ENCODE results near the gene SORCS3.

The SORCS3 gene

GRCh38 chr10:104774234-104774633, 133.1 kb downstream of the SORCS3 start:
- DNase-seq (ENCODE audit: low read depth in 2 of 2): no peak

- no peak for DNase-seq (ENCODE audit: low read depth in 2 of 2)
Observed at GRCh38 chr10:104777086-104777799, 136.2 kb downstream of the SORCS3 start.

DNA sequence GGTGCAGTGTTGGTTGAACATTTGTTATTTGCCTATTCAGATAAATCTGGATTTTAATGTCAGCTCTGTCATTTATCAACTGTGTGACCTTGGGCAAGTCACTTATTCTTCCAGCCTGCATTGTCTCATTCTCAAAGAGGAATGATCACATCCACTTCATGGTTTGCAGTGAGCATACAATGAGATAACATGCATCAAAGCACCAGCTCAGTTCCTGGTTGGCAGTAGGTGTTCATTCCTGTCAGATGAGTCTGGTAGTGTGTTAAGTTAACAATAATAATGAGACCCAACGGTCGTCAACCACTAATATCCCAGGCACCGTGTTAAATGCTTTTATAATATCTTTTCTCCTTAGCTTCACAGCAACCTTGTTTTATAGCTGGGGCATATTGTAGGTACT, 137.3 kb downstream of the SORCS3 start:
- DNase-seq (ENCODE audit: low read depth in 2 of 2): no peak

DNA sequence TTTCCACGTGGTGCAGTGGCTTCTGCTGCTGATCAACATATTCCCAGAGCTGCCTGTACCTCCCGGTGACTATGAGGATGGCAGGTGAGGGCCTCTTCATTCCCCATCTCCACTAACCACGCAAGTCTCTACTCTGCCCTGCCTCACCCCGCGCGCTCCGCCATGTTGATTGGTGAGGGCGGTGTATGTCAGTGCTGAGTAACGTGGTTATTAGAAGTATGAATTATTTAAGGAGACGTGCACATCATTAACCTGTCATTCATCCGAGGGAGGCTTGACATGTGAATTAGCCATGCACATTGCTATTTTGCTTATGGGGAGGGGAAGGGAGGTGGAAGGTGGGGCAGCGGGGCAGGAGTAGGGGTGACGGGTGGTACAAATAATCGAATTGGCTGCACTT, 138.6 kb downstream of the SORCS3 start:
- no peak for DNase-seq (ENCODE audit: low read depth in 2 of 2)

GRCh38 chr10:104780165-104780564, 139.1 kb downstream of the SORCS3 start:
- DNase-seq (ENCODE audit: low read depth in 2 of 2): no peak

GRCh38 chr10:104780946-104781595, 140.0 kb downstream of the SORCS3 start:
- DNase-seq (ENCODE audit: low read depth in 2 of 2): no peak

DNA sequence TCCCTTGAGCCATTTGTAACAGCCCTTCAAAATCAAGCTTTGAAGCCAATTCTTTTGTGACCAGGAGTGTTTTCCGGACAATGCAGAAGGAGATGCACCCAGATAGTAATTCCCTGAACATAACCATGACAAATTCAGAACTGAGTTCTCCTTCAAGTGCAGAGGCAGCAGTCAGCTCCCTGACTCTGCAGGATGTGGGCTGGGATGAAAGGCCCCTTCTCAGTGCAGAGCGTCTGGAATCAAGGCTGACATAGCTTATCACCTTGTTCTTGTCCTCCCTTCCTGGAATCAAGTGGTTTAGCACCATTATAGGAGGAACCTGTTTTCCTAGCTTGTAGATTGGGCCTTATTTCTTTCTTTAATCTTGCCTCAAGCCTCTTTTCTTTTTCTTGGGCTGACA, 143.4 kb downstream of the SORCS3 start:
- DNase-seq (ENCODE audit: low read depth in 2 of 2): no peak

DNA sequence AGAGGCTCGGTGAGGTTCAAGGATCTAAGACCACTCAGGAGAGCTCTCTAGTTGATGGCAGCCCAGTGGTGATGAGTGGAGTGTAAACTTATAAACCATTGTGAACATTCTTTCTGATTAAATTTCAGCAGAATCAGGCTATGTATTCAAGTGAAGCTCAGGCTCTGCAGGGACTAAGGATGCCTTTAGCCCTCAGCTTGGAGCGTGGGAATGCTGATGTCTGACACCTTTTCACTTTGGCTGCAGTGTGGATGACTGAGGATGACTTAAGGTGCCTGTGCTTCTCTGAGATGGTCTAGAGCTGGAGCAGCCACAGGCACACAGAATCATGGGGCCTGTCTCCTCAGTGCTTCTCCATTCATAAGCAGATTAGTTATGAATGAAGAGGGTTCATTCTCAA, 150.4 kb downstream of the SORCS3 start:
- DNase-seq (ENCODE audit: low read depth in 2 of 2): no peak

GRCh38 chr10:104795411-104795810, 154.3 kb downstream of the SORCS3 start:
- DNase-seq (ENCODE audit: low read depth in 2 of 2): no peak

GRCh38 chr10:104796823-104797222, 155.7 kb downstream of the SORCS3 start:
- DNase-seq (ENCODE audit: low read depth in 2 of 2): no peak

- no peak for DNase-seq (ENCODE audit: low read depth in 2 of 2)
Observed at GRCh38 chr10:104802941-104803340, 161.9 kb downstream of the SORCS3 start.

DNA sequence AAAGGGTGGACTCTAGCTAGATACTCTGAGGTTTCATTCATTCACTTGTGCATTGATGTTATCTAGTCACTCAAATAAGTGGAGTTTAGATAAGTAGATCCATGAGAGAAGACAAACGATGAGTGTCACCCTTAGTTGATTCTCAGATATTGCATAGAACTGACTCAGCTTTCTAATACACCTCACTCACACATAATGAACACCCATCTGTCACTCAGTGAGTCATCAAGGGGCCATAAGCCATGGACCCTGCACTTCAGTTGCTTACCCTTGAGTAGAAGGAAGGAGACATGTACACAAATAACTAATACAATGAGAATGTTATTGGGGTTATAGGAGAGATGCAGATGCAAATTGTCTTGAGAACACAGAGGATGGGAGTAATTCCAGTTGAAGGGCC, 163.8 kb downstream of the SORCS3 start:
- DNase-seq (ENCODE audit: low read depth in 2 of 2): no peak

- DNase-seq (ENCODE audit: low read depth in 2 of 2): no peak
Observed at GRCh38 chr10:104806801-104807200, 165.7 kb downstream of the SORCS3 start.

DNA sequence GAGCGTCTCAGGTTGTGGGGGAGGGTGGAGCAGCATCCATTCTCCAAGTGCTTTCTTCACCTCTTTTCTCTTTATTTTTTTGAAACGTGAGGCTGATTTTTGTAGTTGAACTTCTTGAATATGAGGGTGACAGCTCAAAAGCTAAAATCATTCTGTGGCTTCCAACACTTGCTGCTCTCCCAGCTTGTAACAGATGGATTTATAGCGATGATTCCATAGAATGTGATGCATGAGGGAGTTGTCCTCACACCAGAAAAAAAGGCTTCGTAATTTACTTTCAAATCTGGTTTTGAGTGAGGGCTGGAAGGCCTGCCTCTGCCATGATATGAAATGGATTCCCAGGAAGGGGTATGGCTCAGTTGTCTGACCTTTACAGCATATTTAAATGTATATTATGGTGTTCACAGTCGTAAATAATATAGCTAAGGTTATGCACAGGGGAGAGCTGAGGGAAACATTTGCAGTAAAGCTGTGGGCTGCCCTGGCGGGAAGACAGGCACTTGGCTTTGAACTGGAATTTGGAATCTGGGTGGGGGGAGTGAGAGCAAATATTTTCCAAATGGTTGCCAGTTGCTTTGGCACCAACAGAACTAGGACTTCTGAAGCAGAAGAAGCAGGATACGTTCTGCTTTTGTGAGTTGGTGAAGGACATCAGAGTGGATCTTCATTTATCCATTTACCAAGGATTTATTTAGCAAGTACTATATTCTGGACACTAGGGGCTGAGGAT, 166.7 kb downstream of the SORCS3 start:
- DNase-seq (ENCODE audit: low read depth in 2 of 2): no peak

GRCh38 chr10:104809288-104810090, 168.4 kb downstream of the SORCS3 start:
- no peak for DNase-seq (ENCODE audit: low read depth in 2 of 2)

DNA sequence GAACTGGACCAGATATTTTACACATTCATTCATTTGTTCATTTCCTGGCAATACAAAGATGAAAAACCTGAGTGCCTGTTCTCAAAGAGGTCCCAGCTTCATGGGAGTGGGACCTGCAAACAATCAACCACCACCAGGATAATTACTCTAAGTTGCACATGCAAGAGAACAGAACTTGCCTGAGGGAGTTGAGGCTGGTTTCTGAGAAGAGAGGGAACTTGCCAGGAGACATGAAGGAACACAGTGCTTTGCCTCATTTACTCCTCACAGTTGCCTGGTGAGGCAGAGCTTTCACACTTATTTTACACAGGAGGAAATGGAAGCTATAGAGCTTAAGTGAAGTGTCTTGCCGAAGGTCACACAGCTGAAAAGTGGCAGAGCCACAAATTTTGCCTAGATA, 170.1 kb downstream of the SORCS3 start:
- no peak for DNase-seq (ENCODE audit: low read depth in 2 of 2)

DNA sequence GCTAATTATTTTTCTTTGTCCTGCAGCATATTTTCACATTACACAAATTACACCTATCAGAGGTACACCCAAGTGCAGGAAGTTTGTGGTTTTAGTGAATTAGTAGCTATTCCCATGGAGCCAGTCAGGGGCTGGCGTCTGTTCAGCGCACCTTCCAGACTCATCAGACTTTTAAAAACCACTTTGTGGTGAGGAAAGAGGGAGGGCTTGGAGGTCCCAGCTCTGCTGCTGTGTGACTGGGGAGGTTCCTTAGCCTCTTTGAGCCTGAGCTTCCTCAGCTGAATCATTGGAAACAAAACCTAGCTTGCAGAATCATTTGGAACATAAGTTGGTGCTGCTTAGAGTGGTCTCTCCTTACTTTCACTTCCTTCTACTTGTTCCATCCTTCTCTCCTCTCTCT, 175.4 kb downstream of the SORCS3 start:
- DNase-seq (ENCODE audit: low read depth in 2 of 2): no peak

DNA sequence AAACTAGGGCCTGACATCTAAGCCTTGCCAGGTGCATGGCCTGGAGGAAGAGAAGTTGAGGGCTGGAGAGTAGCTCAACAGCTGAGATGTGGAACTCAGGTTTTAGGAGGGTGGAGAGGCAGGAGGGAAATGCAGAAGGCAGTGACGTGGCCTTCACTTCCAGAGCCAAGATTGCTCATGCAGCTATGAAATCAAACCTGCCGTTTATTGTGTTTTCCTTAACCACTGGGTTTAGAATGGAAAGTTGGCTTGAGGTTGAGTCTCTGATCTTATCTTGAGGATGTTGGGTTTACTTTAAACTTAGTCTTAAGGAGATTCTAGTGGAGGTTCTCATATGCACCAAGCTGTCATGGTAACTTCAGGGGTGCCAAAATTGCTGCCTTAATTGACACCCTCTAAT, 178.6 kb downstream of the SORCS3 start:
- DNase-seq (ENCODE audit: low read depth in 2 of 2): no peak

GRCh38 chr10:104822088-104822487, 181.0 kb downstream of the SORCS3 start:
- no peak for DNase-seq (ENCODE audit: low read depth in 2 of 2)

- DNase-seq (ENCODE audit: low read depth in 2 of 2): no peak
Observed at GRCh38 chr10:104824380-104825006, 183.4 kb downstream of the SORCS3 start.

DNA sequence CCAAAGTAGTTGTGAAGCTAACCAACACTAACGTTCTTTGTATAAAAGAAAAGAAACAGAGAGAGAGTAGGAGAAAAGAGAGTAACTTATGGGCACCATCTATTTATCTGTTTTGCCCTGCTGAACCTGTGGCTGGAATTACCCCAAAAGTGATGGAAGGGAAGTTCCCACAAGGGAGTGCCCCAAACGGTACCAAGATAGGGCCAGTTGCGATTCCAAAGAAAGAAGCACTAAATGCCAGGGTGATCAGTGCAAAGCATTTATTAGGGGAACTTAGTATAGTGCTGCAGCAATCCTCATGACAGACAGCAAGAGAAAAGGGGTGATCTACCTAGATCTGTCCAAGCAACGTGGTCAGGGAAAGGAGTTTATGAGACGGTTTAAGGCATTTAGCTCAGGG, 190.2 kb downstream of the SORCS3 start:
- DNase-seq (ENCODE audit: low read depth in 2 of 2): no peak

GRCh38 chr10:104834580-104834979, 193.5 kb downstream of the SORCS3 start:
- no peak for DNase-seq (ENCODE audit: low read depth in 2 of 2)
